Fibroblast of pulmonary artery (primary cell): Measurements from ENCODE around the gene ZNF423.

Experiments used
- DNase-seq: peaks from one replicate; pipeline ENCODE4 v3.0.0-alpha.2; 2010; ENCODE audit warnings: low read depth
- H3K4me3 ChIP-seq: replicated peaks from 2 replicates; pipeline ENCODE4 v1.5.1; 2011; ENCODE audit warnings: low read depth, mild to moderate bottlenecking, control low read depth, low read length, moderate library complexity
- TF ChIP-seq, protein P1 (sequence below): IDR thresholded peaks from 2 replicates; pipeline ENCODE4 v1.5.1; 2011; ENCODE audit warnings: mild to moderate bottlenecking, control low read depth, low read length, inconsistent platforms; ENCODE audit errors: missing control alignments

ZNF423 gene

DNA sequence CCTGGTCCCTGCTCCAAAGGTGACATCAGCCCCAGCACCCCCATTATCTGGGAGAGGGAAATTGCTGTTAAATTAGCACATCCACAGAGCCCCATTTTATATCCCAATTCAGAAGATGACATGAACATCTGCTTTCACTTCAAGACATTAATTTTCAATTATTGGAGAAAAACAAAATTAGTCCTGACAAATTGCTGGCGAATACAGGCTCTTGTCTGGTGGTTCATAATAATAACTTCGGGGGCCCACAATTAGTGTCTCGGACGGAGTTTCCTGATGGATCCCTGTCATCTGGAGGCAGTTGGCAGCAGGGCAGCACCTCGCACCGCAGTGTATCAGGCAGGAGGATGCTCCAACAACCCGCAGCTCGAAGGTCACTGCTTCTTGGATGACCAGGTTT lies 7.4 kb downstream of the ZNF423 start:
- no peak overlapping the region for H3K4me3 ChIP-seq
- no peak for DNase-seq
- TF ChIP-seq, protein P1, sequence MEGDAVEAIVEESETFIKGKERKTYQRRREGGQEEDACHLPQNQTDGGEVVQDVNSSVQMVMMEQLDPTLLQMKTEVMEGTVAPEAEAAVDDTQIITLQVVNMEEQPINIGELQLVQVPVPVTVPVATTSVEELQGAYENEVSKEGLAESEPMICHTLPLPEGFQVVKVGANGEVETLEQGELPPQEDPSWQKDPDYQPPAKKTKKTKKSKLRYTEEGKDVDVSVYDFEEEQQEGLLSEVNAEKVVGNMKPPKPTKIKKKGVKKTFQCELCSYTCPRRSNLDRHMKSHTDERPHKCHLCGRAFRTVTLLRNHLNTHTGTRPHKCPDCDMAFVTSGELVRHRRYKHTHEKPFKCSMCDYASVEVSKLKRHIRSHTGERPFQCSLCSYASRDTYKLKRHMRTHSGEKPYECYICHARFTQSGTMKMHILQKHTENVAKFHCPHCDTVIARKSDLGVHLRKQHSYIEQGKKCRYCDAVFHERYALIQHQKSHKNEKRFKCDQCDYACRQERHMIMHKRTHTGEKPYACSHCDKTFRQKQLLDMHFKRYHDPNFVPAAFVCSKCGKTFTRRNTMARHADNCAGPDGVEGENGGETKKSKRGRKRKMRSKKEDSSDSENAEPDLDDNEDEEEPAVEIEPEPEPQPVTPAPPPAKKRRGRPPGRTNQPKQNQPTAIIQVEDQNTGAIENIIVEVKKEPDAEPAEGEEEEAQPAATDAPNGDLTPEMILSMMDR, result no peak

DNA sequence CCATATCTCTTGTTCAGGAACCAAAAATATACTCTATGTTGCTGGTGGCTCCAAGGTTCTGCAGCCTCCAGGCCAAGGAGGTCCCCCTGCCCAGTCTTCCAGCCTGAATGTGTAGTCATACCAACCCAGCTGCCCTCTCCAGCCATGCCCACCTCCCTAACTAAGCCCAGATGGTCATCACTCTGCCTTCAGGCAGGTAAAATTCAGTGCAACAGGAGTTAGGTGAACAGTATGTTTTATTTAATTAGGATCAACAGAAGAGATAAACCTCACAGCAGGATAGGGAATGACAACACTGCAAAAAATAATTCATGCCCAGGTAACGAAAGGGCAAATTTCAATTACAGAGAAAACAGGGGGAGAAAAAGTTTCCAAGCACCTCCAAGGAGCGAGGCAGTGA lies 9.1 kb downstream of the ZNF423 start:
- H3K4me3 ChIP-seq, result no peak overlapping the region
- TF ChIP-seq, protein P1, result no peak
- DNase-seq, result no peak

DNA sequence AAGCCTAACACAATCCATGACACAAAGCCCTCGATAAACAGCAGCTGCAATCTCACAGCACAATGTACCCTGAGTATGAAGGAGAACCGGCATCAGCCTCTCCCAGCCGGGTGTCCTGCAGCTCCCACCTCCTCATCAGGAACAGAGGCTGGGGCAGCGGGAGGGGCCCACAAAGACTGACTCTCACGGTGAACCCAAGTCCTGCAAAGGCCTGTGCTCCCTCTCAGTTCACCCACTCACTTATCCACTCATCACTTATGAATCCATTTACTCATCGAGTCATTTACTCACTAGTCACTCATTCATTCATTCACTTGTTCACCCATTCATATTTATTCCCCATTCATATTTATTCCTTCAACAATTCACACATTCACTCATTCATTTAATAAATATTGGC lies 11.6 kb downstream of the ZNF423 start:
- TF ChIP-seq, protein P1, result no peak
- no peak for DNase-seq

DNA sequence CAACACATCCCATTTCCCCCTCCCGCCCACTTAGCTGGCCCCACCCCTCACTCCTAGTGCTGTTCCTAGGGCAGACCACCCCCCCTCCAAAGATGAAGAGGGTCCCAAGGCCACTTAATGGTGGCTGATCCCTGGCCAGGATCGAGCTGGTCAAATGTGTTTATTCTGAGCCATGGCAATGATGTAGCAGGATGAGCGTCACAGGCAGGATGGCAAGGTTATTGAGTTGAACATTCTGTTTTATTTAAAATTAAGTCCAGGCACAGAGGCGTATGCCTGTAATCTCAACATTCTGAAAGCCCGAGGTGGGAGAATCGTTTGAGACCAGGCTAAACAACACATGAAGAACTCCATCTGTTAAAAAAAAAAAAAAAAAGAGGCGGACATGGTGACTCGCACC lies 12.2 kb downstream of the ZNF423 start:
- TF ChIP-seq, protein P1, result no peak

More for the DNA sequence above, 11.6 kb downstream of the ZNF423 start:
- H3K4me3 ChIP-seq, result no peak overlapping the region

DNA sequence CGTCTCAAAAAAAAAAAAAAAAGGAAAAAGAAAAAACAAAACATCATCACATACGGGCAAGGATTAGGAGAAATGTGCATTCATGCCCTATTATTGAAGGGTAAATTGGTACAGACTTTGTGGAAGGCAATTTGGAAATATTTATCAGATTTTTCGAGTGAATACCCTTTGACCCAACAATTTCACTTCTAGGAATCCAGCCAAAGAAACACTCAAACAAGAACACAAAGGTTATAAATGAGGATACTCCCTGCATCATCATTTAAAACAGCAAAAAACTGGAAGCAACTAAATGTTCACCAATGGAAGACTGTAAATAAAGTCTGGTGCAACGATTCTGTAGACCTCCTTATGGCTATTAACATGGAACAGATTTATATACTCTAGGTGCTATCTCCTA lies 12.9 kb downstream of the ZNF423 start:
- TF ChIP-seq, protein P1, result no peak
- DNase-seq, result no peak
- no peak overlapping the region for H3K4me3 ChIP-seq

More for the DNA sequence above, 12.2 kb downstream of the ZNF423 start:
- H3K4me3 ChIP-seq, result no peak overlapping the region
- no peak for DNase-seq

DNA sequence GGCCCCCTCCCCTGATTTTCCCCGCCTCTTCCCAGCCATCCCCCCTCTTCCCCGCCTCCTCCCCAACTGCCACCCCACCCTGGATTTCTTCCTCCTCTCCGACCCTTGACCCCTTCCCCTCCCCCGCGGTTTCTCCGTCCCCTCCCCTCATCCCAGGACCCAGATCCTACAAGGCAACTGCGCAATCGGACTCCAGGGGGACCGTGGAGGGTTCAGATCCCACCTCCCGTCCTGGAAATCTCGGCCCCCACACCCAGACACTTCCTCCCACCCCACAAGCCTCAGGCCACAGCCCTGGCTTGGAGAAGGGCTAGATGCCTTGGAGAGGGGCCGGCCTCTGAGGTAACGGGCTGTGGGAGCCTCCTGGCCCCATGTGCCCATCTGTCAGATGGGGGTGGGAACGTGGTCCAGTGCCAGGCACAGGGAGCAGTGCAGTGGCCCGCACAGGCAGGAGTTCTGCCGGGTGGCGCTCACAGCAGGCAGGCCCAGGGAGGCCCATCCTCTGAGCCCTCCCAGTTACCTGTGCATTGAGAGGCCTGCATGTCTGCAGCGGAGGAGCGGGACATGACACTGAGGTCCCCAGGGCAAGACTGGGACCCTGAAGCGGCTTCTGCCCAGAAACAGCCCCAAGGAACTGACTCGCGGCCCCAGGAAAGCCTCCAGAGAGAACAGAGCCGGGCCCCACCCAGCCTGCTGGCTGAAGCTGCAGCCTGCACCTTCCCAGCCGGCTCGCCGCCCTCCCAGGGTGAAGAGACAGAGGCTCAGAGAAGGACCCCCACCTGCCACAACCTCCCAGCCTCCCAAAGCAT lies 16.7 kb downstream of the ZNF423 start:
- TF ChIP-seq, protein P1, result no peak
- no peak for DNase-seq
- H3K4me3 ChIP-seq, result no peak overlapping the region

DNA sequence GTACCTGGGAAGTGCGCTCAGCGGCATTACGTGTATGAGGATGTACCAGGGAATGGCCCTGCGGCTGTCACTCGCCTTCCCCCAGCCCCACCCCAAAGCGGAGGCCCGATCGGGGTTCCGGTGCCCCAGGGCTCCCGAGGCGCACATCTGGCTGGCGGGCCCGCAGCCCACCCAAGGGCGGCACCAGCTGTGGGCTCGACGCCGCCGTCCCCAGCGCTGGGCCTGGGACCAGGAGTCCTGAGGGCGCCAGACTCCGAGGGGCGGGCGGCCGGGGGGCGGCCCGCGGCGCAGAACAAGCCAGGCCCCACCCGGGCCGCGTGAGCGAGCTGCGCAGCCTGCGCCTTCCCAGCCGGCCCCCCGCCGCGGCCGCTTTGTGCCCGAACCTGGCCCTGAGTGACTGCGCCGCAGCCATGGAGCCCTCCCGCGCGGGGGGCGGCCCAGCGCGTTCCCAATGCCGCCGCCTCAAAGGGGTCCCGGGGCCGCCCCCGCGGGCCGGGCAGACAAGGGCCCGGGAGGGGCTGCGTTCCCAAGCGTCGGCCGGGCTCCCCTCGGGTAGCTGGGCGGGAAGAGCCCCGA lies 17.4 kb downstream of the ZNF423 start:
- TF ChIP-seq, protein P1, result no peak
- no peak overlapping the region for H3K4me3 ChIP-seq
- no peak for DNase-seq
